ENCODE measurements around the gene PPP2R2B.
A peak's percentile ranks its signal among the peaks of the same experiment; 100 is the strongest.
"Not testable (repeated sequence)": the region's sequence is repeated elsewhere in the genome, so short reads cannot be mapped to it uniquely, and the experiment has no call there.

The PPP2R2B gene

DNA sequence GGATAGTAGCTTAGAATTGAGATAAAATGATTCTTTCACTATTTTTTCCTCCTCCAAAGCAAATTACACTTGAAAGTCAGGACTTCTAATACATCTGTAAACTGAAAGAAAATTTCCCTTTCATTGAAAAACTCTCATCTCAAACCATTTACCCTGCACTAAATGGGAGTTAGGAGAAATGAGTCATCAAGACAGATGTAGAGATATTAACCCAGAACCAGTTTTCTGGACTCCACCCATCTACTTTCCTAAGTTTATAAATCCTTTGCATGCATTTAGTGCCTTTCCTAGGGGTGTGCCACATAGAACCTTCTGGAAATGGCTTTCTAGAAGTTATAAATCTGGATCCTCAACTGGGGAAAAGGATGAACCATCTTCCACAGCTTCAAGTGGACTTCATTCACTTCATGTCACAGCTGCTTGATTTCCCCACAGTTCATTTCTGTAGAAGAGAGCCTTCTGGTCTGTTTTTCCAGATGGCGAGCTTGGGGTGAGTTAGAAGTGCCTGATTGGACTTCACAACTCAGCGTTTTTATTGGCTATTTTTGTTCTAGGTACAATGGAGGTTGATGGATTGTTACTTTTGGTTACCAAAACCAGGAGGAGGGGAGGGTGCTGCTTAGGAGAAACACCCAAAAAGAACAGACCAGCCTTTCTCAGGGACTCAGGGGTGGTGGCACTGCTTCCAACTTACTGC lies 290.1 kb downstream of the PPP2R2B start:
- no peak for DNase-seq

DNA sequence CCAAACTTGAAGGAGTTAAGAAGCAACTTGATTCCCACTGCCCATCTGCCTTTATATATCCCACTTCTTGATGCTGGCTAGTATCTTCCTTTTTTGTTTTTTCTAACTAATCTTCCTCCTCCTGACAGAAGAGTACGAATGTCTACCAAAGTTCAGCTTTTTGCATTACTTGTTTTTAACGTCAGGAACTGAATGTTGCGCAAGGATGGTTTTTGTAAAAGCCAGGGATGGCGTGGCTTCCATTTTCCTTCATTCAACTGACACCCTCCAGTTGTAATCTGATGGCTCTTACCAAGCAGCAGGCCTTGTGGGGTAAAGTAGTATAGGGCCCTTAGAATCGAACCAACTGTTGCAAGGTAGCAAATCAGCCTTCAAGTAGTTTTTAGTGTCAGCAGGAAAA lies 291.8 kb downstream of the PPP2R2B start:
- no peak for DNase-seq

DNA sequence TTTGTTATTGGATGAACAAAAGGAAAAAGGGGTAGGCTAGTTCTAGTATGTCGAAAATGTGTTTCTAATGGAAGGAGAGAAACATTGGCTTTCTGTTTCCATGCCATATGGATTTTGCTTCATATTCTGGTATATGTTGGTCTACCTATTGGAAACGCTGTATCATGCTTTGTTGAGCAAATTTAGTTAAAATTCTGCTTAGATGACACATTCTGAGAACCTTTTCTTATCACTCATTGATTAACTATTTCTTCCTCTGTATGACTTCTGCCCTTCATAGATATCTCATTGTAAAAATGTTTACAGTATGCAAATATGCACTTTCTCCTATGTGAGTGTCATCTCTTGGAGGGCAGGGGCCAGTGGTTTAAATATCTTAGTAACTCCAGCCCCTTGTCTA lies 293.8 kb downstream of the PPP2R2B start:
- DNase-seq: no peak

DNA sequence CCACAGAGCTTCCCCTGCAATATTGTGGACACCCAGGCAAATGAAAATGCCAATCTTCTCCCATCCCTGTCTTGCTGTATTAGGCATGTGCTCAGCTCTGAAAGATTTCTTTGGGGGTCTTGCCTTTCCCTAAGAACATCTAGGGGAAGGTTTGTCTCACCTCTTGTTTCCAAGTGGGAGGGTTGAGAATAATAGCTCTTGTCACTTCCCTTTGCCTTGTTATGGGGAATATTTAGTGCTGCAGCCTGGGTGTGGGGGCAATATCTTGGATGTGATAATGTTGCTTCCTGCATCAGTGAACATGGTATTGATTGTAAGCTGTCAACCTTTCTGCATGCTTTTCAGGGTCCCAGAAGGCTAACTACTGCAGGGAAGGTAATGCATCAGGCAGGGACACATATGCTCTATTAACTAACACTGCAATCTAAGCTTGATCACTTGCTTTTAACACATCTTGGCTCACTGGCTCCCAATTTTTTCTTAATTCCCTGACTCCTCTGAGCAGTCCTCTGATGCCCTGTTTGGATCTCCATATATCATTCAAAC lies 296.4 kb downstream of the PPP2R2B start:
- no peak for DNase-seq

DNA sequence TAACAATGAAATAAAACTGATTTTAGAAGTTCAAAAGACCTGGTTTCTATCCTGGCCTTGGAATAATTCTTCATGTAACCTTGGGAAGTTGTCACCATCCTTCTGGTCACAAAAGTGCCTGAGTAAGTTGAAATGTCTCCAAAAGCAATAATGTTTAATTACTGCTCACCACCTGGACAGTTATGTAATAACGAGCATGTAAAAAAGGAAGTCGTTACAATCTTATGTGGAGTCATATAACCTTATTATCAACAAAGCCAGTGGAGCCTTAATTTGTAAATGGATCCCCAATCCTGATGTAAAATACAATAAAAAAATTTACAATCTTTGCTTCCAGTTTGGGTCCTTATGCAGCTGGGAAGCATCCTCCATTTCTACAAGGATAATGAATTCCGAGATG lies 298.3 kb downstream of the PPP2R2B start:
- no peak for DNase-seq

DNA sequence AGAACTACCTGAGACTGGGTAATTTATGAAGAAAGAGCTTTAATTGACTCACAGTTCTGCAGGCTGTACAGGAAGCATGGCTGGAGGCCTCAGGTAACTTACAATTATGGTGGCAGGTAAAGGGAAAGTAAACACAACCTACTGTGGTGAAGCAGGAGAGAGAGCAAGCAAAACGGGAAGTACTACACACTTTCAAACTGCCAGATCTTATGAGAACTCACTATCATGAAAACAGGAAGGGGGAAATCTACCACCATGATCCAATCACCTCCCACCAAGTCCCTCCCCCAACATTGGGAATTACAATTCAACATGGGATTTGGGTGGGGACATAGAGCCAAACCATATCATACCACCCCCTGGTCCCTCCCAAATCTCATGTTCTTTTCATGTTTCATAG lies 303.8 kb downstream of the PPP2R2B start:
- no peak for DNase-seq

DNA sequence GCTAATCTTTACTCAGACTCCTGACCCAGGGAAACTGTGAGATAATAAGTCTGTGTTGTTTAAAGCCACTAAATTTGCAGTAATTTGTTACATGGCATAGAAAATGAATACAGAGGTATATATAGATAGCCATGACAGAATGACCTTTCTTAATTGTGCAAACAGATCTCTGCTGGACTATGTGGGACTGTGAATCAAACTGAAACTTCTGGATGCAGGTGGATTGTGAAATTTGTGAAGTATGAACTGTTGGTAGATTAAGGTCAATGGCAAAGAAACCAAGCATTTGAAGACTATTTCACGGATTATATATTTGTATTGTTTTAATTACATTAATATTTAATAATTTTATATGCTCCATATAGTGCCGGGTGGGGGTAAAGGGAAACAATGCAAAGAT lies 310.4 kb downstream of the PPP2R2B start:
- DNase-seq: no peak

DNA sequence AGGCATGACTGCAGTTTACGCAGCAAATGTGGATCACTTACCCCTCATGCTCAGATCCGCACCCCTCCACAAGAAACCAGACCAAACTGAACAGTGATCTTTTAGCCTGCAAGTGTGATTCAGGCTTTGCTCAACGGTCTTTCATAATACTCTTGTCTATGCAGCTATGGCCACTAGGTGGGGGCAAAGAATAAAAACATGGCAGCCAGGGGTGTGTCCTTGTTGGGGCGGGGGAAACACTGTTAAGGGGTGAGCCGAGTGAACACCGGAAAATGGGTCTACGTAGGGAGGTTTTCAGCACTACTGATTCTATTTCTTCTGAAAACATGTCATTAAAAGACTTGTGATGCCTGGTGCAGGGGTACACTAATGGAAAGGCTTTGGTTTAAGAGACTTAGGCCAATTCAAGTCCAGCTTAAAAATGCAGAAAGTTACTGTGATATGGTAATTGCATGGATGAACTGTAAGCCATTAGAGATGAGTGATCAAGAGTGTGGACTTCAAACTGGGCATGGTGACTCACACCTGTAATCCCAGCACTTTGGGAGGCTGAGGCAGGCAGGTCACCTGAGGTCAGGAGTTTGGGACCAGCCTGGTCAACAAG lies 312.7 kb downstream of the PPP2R2B start:
- DNase-seq: peak; percentile 4

DNA sequence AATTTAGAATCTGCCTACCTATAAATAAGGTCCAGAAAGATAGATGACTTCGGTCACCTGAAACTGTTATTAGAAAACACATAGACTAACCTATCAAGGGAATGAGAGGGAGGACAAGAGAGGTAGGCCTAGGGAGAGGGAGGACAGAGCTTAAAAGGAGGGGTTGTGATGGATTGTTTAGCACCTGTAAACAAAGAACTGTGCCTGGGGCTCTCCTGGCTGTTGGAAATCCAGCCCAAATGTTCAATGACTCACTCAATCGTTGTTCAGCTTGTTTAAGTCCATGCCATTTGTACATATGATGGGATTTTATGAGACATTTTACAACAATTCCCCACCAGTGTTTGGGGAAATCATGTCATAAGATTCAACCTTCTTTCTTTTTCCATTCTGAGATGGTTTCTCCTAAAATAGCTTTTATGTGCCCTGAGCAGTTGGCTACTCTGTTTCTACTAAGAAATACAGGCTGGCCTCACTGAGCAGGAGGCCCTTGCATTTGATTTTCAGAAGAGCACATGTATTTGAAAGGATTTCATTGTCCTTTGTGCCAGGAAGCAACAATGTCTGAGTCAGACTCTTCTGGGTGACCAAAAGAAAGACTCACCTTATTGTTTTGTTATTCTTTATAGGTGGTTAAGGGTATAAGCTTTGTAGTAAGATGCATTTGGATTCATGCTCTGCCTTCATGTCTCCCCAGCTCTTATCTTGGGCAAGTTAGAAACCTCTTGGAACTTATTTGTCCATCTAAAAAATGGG lies 314.4 kb downstream of the PPP2R2B start:
- DNase-seq: no peak

DNA sequence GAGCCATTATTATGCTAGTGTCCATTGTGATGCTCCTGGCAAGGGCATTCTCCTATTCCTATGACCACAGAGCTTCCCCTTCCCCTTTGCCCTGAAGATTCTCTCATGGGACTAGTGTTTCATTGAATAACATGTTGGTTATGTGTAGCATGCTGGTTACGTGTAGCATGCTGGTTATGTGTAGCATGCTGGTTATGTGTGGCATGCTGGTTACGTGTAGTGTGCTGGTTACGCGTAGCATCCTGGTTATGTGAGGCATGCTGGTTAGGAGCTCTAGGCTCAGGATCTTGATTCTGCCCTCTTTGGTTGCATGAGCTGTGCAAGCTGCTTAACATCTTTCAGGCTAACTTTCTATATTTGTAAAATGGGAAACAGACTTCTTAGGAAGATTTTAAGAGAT lies 316.1 kb downstream of the PPP2R2B start:
- DNase-seq: no peak

DNA sequence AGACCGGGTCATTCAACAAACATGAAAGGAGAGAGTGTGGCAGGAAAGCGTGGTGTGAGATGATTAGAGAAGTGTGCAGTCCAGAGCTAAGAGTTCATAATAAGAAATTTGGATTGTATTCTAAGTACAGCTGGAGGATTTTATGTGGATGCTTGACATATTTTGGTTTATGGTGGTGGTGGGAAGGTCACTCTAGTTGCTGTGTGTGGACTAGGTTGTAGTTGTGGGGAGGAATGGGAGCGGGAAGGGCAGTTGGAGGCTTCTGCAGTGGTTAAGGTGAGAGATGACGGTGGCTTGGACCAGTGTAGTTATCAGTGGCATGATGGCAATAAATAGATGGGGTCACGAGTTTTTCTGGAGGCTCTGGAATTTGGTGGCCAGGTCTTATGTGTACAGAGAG lies 316.8 kb downstream of the PPP2R2B start:
- no peak for DNase-seq

DNA sequence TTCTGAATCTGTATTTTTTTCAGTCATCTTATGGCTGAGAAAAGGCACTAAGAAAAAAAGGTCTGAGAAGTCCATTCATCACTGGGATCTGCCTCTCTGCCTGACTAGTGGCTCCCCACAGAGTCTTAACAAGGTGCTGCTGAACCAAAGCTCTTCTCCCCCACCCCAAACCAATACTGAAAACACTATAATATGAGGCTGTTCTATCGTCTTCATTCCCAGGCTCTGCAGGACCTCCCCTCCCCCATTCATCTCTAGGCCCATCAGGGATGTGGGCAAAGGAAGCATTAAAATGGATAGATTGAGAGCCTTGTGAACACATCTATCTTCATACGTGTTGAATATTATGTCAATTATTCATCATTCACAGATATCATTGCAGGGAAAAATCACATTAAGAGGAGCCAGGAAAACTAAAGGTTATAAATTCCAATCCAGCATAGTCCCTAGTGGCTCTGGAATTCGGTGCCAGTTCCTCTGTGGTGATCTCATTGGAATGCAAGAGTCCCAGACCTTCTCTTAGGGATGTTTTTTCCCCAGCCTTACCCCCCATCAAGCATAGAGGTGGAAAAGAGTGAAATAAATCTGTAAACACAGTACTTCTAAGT lies 318.2 kb downstream of the PPP2R2B start:
- DNase-seq: no peak

DNA sequence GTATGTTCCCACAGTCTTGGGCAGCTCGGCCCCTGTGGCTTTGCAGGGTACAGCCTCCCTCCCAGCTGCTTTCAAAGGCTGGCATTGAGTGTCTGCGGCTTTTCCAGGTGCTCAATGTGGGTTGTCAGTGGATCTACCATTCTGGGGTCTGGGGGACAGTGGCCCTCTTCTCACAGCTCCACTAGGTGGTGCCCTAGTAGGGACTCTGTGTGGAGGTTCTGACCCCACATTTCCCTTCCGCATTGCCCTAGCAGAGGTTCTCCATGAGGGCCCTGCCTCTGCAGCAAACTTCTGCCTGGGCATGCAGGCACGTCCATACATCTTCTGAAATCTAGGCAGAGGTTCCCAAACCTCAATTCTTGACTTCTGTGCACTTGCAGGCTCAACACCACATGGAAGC lies 321.7 kb downstream of the PPP2R2B start:
- DNase-seq: not testable (repeated sequence)

DNA sequence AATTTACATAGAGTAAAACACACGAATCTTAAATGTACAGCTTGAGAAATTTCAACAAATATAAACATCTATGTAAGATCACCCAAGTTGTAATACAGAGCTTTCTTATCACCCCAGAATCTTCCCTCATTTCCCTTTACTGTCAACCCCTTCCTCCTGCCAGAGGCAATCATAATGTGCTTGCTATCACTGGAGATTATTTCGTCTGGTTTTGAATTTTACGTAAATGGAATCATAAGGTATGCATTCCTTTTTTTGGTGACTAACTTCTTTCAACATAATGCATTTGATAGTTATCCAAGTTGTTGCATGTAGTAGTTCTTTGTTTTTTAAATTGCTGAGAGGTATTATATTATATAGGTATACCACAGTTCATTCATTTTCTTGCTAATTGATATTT lies 325.1 kb downstream of the PPP2R2B start:
- DNase-seq: no peak

DNA sequence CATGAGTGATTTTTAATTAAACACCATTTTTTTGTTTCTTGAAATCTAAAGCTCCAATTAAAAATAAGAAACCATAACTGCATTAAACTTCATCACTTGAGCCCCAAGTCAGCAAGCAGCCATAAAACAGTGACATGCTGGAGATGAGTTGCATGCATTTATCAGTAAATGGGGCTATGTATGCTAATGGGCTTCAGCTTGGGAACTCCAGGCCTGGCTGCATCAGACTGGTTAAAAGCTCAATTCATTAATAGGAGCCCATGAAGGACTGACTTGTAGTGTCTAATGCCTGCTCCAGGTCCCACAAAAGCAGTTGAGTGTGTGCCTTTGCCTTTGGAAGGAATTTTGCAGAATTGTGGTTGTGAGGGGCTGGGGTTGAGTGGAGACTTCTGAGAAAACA lies 328.9 kb downstream of the PPP2R2B start:
- DNase-seq: no peak

DNA sequence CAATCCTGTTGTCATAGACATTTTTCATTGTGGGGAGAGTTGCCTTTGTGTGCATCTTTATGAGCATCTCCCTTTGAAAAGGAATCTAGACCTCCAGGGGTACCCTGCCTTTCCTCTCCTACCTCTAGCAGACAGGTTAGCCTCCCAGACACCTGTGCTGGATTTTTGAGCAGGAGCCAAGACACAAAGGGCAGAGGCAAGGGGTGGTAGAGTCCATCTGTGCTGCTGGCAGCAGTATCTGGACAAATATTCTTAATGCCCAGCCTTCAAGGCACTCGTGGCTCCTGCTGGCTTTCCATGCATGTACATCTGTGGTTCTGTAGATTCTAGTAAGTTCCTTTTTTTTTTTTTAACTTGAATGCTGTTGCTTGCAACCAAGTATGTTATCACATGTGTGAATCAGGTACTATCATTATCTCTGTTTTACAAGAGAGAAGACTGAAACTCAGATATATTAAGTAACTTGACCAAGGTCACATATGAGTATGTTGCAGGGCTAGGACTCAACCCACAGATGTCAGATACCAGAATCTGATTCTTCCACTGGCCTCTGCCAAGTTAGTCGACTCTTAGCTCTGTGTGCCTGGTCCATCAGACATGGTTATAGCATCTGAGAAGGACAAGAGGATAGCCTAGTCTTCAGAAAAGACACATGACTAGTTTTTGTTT lies 329.6 kb downstream of the PPP2R2B start:
- DNase-seq: no peak

DNA sequence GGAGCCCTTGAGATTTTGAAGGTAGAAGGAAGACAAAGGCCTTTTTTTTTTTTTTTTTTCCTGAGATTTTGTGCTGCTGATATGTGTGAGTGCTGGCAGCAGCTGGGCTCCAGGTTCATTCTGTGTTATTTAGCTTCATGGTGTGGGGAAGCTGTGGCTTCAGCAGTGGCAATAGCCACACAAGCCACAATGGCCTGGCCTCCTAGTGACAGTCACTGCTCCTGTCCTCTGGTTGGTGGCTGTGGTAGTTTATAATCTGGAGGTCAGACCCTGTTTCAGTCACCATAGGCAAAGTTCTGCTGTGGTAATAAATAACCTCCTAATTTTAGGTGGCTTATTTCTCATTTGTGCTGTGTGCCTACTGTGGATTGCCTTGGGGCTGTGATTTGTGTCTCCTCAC lies 334.3 kb downstream of the PPP2R2B start:
- no peak for DNase-seq

DNA sequence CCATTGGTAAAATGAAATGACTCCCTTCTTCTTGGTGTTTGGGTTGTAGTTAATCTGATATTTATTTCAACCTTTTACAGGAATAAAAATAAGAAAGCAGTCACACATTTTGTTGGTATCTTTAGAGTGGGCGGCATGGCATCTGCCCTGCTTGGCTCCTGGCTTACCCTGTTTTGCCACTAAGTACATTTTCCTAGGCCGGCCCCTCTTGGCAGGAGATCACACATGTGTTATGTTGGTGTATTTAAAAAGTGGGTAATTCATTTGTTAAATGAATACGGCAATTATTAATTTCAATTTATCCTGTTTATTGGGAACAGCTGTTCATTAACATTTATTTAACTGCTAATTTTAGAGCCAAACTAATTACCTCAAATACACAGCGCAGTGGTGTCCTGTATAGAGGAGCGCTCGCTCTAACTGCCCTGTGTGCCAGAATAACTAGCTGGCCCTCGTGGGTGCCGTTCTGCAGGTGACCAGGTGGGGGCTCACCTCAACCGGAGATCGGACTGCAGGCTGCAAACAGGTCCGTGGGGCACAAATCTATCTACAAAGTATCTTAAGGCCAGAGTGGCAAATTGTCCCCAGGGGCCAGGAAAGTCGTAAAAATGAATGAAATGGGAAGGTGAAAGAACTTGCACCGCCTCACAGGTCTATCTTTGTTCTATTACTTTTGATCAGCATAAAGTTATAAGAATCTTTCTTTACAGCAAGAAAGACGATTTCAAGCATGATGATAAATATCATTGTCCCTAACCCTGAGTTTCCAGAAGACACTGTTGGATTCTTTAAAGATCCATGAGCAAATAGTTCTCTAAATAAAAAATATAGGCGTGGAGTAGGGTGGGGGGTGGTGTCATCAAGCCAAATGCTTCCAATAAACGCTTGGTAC lies 336.4 kb downstream of the PPP2R2B start:
- DNase-seq: peak; percentile 56

DNA sequence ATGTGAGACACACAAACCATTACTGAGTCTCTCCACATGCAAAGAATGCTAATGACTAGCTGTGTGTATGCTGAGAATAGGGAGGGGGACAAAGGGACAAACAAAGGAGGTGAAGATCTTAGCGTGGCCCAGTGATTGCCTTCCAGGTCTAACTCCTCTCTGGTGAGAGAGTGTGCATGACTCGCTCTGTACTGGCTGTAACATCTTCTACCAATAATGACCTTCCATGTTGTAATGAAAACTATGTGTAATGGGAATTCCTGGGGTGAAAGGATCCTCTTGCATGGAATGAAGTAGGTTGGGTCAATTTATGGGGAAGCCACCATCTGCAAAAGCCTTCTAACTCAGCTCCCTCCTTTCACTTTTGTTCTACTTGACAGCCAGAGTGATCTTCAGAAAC lies 338.1 kb downstream of the PPP2R2B start:
- no peak for DNase-seq

DNA sequence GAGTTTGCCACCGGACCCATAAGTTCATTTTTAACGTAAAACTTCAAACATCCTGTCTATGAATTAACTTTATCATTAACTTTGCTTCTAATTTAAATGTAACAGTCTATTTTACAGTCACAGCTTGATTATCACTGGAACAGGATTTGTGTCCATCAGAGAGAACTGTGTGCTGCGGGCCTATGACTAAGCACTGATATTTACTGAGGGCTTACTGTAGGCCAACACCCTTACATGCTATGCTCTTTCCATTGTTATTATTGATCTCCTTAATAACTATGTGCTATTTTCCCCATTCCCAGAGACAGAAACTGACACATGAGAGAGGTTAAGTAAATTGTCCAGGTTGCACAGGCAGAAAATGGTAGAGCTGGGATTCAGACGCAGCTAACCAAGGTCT lies 338.6 kb downstream of the PPP2R2B start:
- DNase-seq: no peak

DNA sequence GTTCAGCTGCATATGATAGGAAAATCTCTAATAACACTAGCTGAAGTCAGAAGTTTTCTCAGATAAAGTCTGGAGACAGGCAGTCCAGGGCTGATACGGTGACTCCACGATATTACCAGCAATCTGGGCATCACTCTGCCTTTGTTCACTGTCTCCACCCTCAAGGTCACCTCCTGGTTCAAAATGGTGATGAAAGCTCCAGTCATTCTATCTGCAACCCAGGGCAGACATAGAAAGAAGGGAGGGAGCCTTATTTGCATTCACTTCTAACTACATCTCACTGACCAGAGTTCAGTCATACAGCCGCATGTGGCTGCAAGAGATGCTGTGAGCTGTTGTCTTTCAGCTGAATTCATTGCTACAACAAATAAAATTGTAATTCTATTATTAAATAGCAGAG lies 340.1 kb downstream of the PPP2R2B start:
- no peak for DNase-seq

DNA sequence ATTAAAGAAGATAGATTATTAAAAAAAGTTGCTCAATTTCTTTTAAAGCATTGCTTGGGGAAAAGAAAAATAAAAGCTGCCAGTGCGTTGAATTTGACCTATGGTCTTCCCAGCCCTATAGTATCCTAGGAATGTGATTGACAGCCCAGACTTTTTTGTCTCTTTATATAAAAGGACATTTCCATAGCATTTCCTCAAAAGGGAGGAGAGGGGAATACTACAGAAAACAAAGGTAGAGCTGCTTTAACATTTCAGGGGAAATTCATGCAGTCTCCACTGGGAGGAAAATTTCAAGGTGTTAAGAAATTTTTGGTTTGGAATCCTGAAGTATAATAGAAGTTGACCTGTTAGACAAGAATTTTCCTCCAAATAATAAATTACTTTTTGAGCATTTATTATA lies 344.7 kb downstream of the PPP2R2B start:
- DNase-seq: no peak
